AG10803 (cell line): ENCODE data around the gene GVQW3.

ENCODE experiments used
- DNase-seq: peaks from one replicate; pipeline ENCODE4 v3.0.0; 2010; ENCODE audit warnings: low read depth
- H3K4me3 ChIP-seq: 2 replicates; pipeline ENCODE4 v1.5.1; 2011; ENCODE audit warnings: mild to moderate bottlenecking, low read length, control low read depth
- CTCF ChIP-seq: conservative IDR thresholded peaks from 2 replicates; pipeline ENCODE4 v1.5.1; 2011; ENCODE audit warnings: mild to moderate bottlenecking, low read length, control low read depth, inconsistent platforms

The GVQW3 gene

GRCh38 chr11:76444384-76445120, 63.4 kb downstream of the GVQW3 start, which contains the start of gene EMSY:
TSS of gene EMSY (plus strand) at chr11:76445018. CDS start at chr11:76446939, 1,921 bp downstream.
- DNase-seq: peak; percentile 100
- H3K4me3 ChIP-seq: peak within 1 kb of the TSS; percentile 90
- TF ChIP-seq CTCF: no peak

GRCh38 chr11:76445121-76446084, 64.3 kb downstream of the GVQW3 start:
- H3K4me3 ChIP-seq: peak overlapping the region; percentile 90
- peak; percentile 80 for DNase-seq
- no peak for TF ChIP-seq CTCF

- TF ChIP-seq CTCF: no peak
- H3K4me3 ChIP-seq: no peak overlapping the region
- no peak for DNase-seq
Measured at GRCh38 chr11:76448506-76448905, 67.4 kb downstream of the GVQW3 start.

- no peak for TF ChIP-seq CTCF
- H3K4me3 ChIP-seq: no peak overlapping the region
- DNase-seq: no peak
Measured at GRCh38 chr11:76453248-76453647, 72.1 kb downstream of the GVQW3 start.

- no peak for TF ChIP-seq CTCF
- DNase-seq: no peak
- no peak overlapping the region for H3K4me3 ChIP-seq
Measured at GRCh38 chr11:76455331-76455730, 74.2 kb downstream of the GVQW3 start.

GRCh38 chr11:76455931-76456330, 74.8 kb downstream of the GVQW3 start:
- no peak overlapping the region for H3K4me3 ChIP-seq
- TF ChIP-seq CTCF: no peak
- no peak for DNase-seq
